Peyer's patch (tissue), 4 donors: ENCODE data around the gene RBBP4. TPM values are rescaled to one million over a fixed set of nuclear protein-coding genes. Genes with fewer than 3 reads are reported as not detected.
A peak's percentile ranks its signal among the peaks of the same experiment; 100 is the strongest.

Source experiments
- DNase-seq, 3 donors: peaks; one replicate each; pipeline ENCODE4 v3.0.0-alpha.2; 2017 to 2019
- H3K27ac ChIP-seq, 4 donors: fragments of 200-600 bp; sonication (generic); one replicate each; pipeline ENCODE4 v1.5.1; 2016 to 2019
- H3K27me3 ChIP-seq, 2 donors: fragments of 200-600 bp; sonication (generic); one replicate each; pipeline ENCODE4 v1.5.1; 2019
- H3K36me3 ChIP-seq, 3 donors: fragments of 200-600 bp; sonication (generic); one replicate each; pipeline ENCODE4 v1.5.1; 2016 to 2019
- H3K4me1 ChIP-seq, 4 donors: fragments of 200-600 bp; sonication (generic); one replicate each; pipeline ENCODE4 v1.5.1; 2016 to 2019
- H3K4me3 ChIP-seq, 4 donors: fragments of 200-600 bp; sonication (generic); 1 replicate in 3 of 4; 2 replicates in 1 of 4; pipeline ENCODE4 v1.5.1; 2016 to 2019; ENCODE audit warnings: mild to moderate bottlenecking in 1 of 4
- H3K9me3 ChIP-seq, 4 donors: fragments of 200-600 bp; sonication (generic); one replicate each; pipeline ENCODE4 v1.5.1; 2016 to 2019; ENCODE audit warnings: mild to moderate bottlenecking in 1 of 4
- POLR2A ChIP-seq, 2 donors: fragments of 450-650 bp; IDR thresholded peaks; one replicate each; pipeline ENCODE4 v1.5.1; 2017; ENCODE audit warnings: antibody characterized with exemption in 2 of 2, mild to moderate bottlenecking in 2 of 2, moderate library complexity in 2 of 2
- total RNA-seq, 4 donors: library from RNA; depleted of rRNA; stranded (reverse); fragments of >200 nt; gene quantifications; one replicate each; pipeline ENCODE4 v1.1.0, GENCODE V29; 2016
- TF ChIP-seq, protein P1 (sequence below), 6 experiments: fragments of 450-650 bp in 4 of 6; fragments of 200-600 bp in 2 of 6; sonication (generic) in 1 of 6; IDR thresholded peaks; one replicate each; pipeline ENCODE4 v1.5.1; 2017 to 2019; ENCODE audit warnings: antibody characterized with exemption in 6 of 6, mild to moderate bottlenecking in 3 of 6, moderate library complexity in 1 of 6

Gene RBBP4
- total RNA-seq, 4 donors from 2014 or later, result 72.1 to 172 (median 109) TPM

- no peak overlapping the region for H3K4me3 ChIP-seq
- H3K4me1 ChIP-seq, result peaks cover 0 to 14% (median 2%) of the 10 kb centered on the region in 4 donors
- H3K27me3 ChIP-seq, result no peaks in the 10 kb centered on the region
- H3K27ac ChIP-seq, result no peak overlapping the region
- TF ChIP-seq, protein P1, sequence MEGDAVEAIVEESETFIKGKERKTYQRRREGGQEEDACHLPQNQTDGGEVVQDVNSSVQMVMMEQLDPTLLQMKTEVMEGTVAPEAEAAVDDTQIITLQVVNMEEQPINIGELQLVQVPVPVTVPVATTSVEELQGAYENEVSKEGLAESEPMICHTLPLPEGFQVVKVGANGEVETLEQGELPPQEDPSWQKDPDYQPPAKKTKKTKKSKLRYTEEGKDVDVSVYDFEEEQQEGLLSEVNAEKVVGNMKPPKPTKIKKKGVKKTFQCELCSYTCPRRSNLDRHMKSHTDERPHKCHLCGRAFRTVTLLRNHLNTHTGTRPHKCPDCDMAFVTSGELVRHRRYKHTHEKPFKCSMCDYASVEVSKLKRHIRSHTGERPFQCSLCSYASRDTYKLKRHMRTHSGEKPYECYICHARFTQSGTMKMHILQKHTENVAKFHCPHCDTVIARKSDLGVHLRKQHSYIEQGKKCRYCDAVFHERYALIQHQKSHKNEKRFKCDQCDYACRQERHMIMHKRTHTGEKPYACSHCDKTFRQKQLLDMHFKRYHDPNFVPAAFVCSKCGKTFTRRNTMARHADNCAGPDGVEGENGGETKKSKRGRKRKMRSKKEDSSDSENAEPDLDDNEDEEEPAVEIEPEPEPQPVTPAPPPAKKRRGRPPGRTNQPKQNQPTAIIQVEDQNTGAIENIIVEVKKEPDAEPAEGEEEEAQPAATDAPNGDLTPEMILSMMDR (IDR thresholded peaks at IDR 0.05), result no peak
- TF ChIP-seq POLR2A (IDR thresholded peaks at IDR 0.05), result no peak
- H3K36me3 ChIP-seq, result no peaks in the 10 kb centered on the region
- H3K9me3 ChIP-seq, result no peaks in the 10 kb centered on the region
- no peak for DNase-seq
Observed at GRCh38 chr1:32719681-32720275, 68.8 kb downstream of the RBBP4 start.

- H3K4me1 ChIP-seq, result peaks cover 0 to 12% (median 0%) of the 10 kb centered on the region in 4 donors
- no peaks in the 10 kb centered on the region for H3K36me3 ChIP-seq
- H3K9me3 ChIP-seq, result no peaks in the 10 kb centered on the region
- peak overlapping the region in 1 of 4 donors; percentile 5 for H3K4me3 ChIP-seq
- H3K27ac ChIP-seq, result no peak overlapping the region
- H3K27me3 ChIP-seq, result no peaks in the 10 kb centered on the region
- TF ChIP-seq, protein P1 (IDR thresholded peaks at IDR 0.05), result no peak
- TF ChIP-seq POLR2A (IDR thresholded peaks at IDR 0.05), result no peak
- DNase-seq, result peak in 2 of 3 donors; percentile 64 to 75
Observed at GRCh38 chr1:32724678-32725614, 73.9 kb downstream of the RBBP4 start.

- peaks cover 0 to 12% (median 0%) of the 10 kb centered on the region in 4 donors for H3K4me1 ChIP-seq
- H3K9me3 ChIP-seq, result no peaks in the 10 kb centered on the region
- H3K36me3 ChIP-seq, result no peaks in the 10 kb centered on the region
- no peak overlapping the region for H3K27ac ChIP-seq
- H3K4me3 ChIP-seq, result no peak overlapping the region
- H3K27me3 ChIP-seq, result no peaks in the 10 kb centered on the region
- no peak for DNase-seq
- TF ChIP-seq, protein P1 (IDR thresholded peaks at IDR 0.05), result no peak
- no peak for TF ChIP-seq POLR2A (IDR thresholded peaks at IDR 0.05)
Observed at GRCh38 chr1:32725615-32725982, 74.6 kb downstream of the RBBP4 start.

GRCh38 chr1:32727876-32728275 lies 76.9 kb downstream of the RBBP4 start:
- H3K36me3 ChIP-seq, result no peaks in the 10 kb centered on the region
- H3K27ac ChIP-seq, result no peak overlapping the region
- H3K4me3 ChIP-seq, result no peak overlapping the region
- peaks cover 0 to 12% (median 0%) of the 10 kb centered on the region in 4 donors for H3K4me1 ChIP-seq
- no peaks in the 10 kb centered on the region for H3K9me3 ChIP-seq
- no peak for DNase-seq
- TF ChIP-seq, protein P1 (IDR thresholded peaks at IDR 0.05), result no peak
- TF ChIP-seq POLR2A (IDR thresholded peaks at IDR 0.05), result no peak
- no peaks in the 10 kb centered on the region for H3K27me3 ChIP-seq

DNA sequence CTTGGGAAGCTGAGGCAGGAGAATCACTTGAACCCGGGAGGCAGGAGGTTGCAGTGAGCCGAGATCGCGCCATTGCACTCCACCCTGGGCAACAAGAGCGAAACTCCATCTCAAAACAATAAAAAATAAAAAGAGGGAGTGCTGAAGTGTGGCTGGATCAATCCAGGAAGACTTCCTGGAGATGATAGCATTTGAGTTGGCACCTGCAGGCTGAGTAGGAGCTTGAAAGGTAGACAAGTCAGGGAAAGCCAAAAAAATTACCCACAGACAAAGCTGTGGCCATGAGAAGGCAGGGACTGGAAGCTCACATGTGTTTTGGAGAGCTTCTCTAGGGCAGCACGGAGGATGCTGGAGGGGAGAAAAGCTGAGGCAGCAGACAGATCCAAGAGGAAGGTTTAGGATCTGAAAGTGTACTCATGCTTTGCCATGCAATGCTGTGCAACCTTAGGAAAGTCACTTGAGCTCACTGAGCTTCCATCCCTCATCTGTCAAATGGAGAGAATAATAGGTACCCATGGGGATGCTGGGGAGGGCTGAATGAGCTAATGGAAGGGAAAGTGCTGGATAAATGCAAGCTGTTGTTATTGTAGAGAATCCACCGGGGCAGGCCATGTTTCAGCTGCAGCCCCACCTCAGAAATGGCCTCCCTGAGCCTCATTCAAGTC lies 77.5 kb downstream of the RBBP4 start:
- DNase-seq, result no peak
- Histone ChIP-seq H3K36me3 (no peaks in the 10 kb centered on the region), H3K27ac (no peak overlapping the region), H3K27me3 (no peaks in the 10 kb centered on the region), H3K4me1 (peaks cover 0 to 12% (median 0%) of the 10 kb centered on the region in 4 donors), H3K4me3 (no peak overlapping the region), H3K9me3 (no peaks in the 10 kb centered on the region)
- TF ChIP-seq, protein P1 (IDR thresholded peaks at IDR 0.05), result no peak
- no peak for TF ChIP-seq POLR2A (IDR thresholded peaks at IDR 0.05)
